PC-9 (cell line): ENCODE measurements around the gene NACC2. TPM values are rescaled to one million over a fixed set of nuclear protein-coding genes. Genes with fewer than 3 reads are reported as not detected.

Experiments used
- BruUV-seq: library from RNA; stranded (reverse); fragments of 400-500 nt; replicated peaks from 2 replicates; lab custom pipeline; 2021; lab: Mats Ljungman, UMichigan
- CTCF ChIA-PET: fragments of 300-600 bp; sonication (Branson Sonifier 250); formaldehyde crosslinking; loops from one replicate; lab custom pipeline; 2022; ENCODE audit warnings: antibody characterized with exemption; lab: Charles Lee
- POLR2A ChIA-PET: fragments of 300-600 bp; sonication (Branson Sonifier 250); formaldehyde crosslinking; loops from one replicate; lab custom pipeline; 2022; ENCODE audit warnings: antibody characterized with exemption; ENCODE audit not compliant: unreplicated experiment; lab: Charles Lee
- DNase-seq, 2 experiments: peaks; one replicate each; pipeline versions ENCODE4 v3.0.0 to v3.0.0-alpha.2; 2015 to 2022; ENCODE audit warnings: mixed read lengths in 1 of 2
- H2AFZ ChIP-seq: fragments of 200-600 bp; sonication (generic); 2 replicates; pipeline ENCODE4 v1.8.1; 2017; ENCODE audit warnings: antibody characterized with exemption
- H3F3A ChIP-seq: fragments of 200-600 bp; sonication (generic); 2 replicates; pipeline ENCODE4 v1.8.1; 2017; ENCODE audit warnings: antibody characterized with exemption, mild to moderate bottlenecking, low read depth; ENCODE audit not compliant: insufficient read depth
- H3K27ac ChIP-seq: fragments of 200-600 bp; sonication (generic); 2 replicates; pipeline ENCODE4 v1.6.1; 2016; ENCODE audit warnings: mixed run types
- H3K27me3 ChIP-seq: fragments of 200-600 bp; sonication (generic); 2 replicates; pipeline ENCODE4 v1.6.1; 2016; ENCODE audit warnings: low read depth, mixed run types; ENCODE audit not compliant: insufficient read depth
- H3K36me3 ChIP-seq: fragments of 200-600 bp; sonication (generic); 2 replicates; pipeline ENCODE4 v1.6.1; 2016; ENCODE audit warnings: low read depth, mixed run types
- H3K4me1 ChIP-seq: fragments of 200-600 bp; sonication (generic); replicated peaks from 2 replicates; pipeline ENCODE4 v1.6.1; 2016; ENCODE audit warnings: mixed run types; ENCODE audit not compliant: insufficient read depth
- H3K4me2 ChIP-seq: fragments of 200-600 bp; sonication (generic); 2 replicates; pipeline ENCODE4 v1.6.1; 2017; ENCODE audit warnings: mixed run types
- H3K4me3 ChIP-seq: fragments of 200-600 bp; sonication (generic); 2 replicates; pipeline ENCODE4 v1.6.1; 2016; ENCODE audit warnings: mixed run types
- H3K79me2 ChIP-seq: fragments of 200-600 bp; sonication (generic); 2 replicates; pipeline ENCODE4 v1.6.1; 2017; ENCODE audit warnings: low read depth, mixed run types
- H3K9me2 ChIP-seq: fragments of 200-600 bp; sonication (generic); 2 replicates; pipeline ENCODE4 v1.8.1; 2017; ENCODE audit warnings: mild to moderate bottlenecking; ENCODE audit not compliant: insufficient read depth
- H3K9me3 ChIP-seq: fragments of 200-600 bp; sonication (generic); 2 replicates; pipeline ENCODE4 v1.8.1; 2016; ENCODE audit warnings: low read depth; ENCODE audit not compliant: insufficient read depth
- H4K20me1 ChIP-seq: fragments of 200-600 bp; sonication (generic); 2 replicates; pipeline ENCODE4 v1.8.1; 2017; ENCODE audit not compliant: insufficient read depth
- CTCF ChIP-seq: fragments of 200-600 bp; sonication (generic); conservative IDR thresholded peaks from 2 replicates; pipeline ENCODE4 v1.6.1; 2017; ENCODE audit warnings: mixed run types, antibody characterized with exemption, mild to moderate bottlenecking, moderate library complexity
- EZH2 ChIP-seq: fragments of 200-600 bp; sonication (generic); IDR thresholded peaks from 2 replicates; pipeline ENCODE4 v1.8.0; 2017; ENCODE audit warnings: antibody characterized with exemption, low read depth
- intact Hi-C: fragments of 100-400 bp; cut with micrococcal nuclease; formaldehyde crosslinking; loops from one replicate; pipeline ENCODE4 v1.10.0; 2022; ENCODE audit not compliant: unreplicated experiment
- total RNA-seq: library from RNA; stranded (reverse); gene quantifications from 2 replicates; pipeline ENCODE4 v1.2.3, GENCODE V29; 2021

NACC2 gene
- total RNA-seq, 1 experiment from 2014 or later: 22.4 TPM

GRCh38 chr9:135959814-135960213 lies 135.3 kb downstream of the NACC2 start:
- TSS peak; percentile 45 for BruUV-seq
- POLR2A ChIA-PET: no interaction called here
- Histone ChIP-seq H3K27ac (no peak overlapping the region), H3K4me1 (no peaks in the 10 kb centered on the region), H3K36me3 (no peaks in the 10 kb centered on the region), H3K9me3 (no peaks in the 10 kb centered on the region), H3F3A (no peaks in the 10 kb centered on the region), H3K27me3 (no peaks in the 10 kb centered on the region), H2AFZ (no peak overlapping the region), H3K9me2 (no peaks in the 10 kb centered on the region), H3K79me2 (no peaks in the 10 kb centered on the region), H3K4me3 (peak overlapping the region; percentile 47; the same call in 1 of the 2 replicates), H3K4me2 (peak overlapping the region; percentile 66), H4K20me1 (no peaks in the 10 kb centered on the region)
- intact Hi-C loops: loop anchor here (10.0 kb wide), 1 partner anchor 325 kb away; no protein-coding TSS in a partner anchor
- CTCF ChIA-PET: no interaction called here
- DNase-seq: no peak
- no peak for TF ChIP-seq EZH2
- TF ChIP-seq CTCF: no peak

- DNase-seq: no peak
- no peaks in the 10 kb centered on the region for H3K9me3 ChIP-seq
- POLR2A ChIA-PET: interaction anchor here (0.6 kb wide), 1 partner anchor 93 kb away, joined by 3 read pairs; no protein-coding TSS in a partner anchor
- H3K27ac ChIP-seq: no peak overlapping the region
- no peaks in the 10 kb centered on the region for H4K20me1 ChIP-seq
- no peak for TF ChIP-seq CTCF
- H3K4me1 ChIP-seq: no peaks in the 10 kb centered on the region
- no peaks in the 10 kb centered on the region for H3K36me3 ChIP-seq
- H3K79me2 ChIP-seq: no peaks in the 10 kb centered on the region
- H3K9me2 ChIP-seq: no peaks in the 10 kb centered on the region
- no peaks in the 10 kb centered on the region for H3K27me3 ChIP-seq
- H2AFZ ChIP-seq: no peak overlapping the region
- H3K4me2 ChIP-seq: no peak overlapping the region
- CTCF ChIA-PET: interaction anchor here (0.7 kb wide), 1 partner anchor 957 kb away, joined by 3 read pairs; no protein-coding TSS in a partner anchor
- no peak overlapping the region for H3K4me3 ChIP-seq
- no peaks in the 10 kb centered on the region for H3F3A ChIP-seq
- intact Hi-C loops: no loop called here
- BruUV-seq: no TSS peak
Observed at GRCh38 chr9:135958485-135958884, 136.6 kb downstream of the NACC2 start.

- no peak overlapping the region for H2AFZ ChIP-seq
- H3F3A ChIP-seq: no peaks in the 10 kb centered on the region
- intact Hi-C loops: no loop called here
- ChIA-PET POLR2A (no interaction called here), CTCF (no interaction called here)
- no peaks in the 10 kb centered on the region for H3K9me3 ChIP-seq
- H3K4me2 ChIP-seq: no peak overlapping the region
- no peaks in the 10 kb centered on the region for H3K79me2 ChIP-seq
- H3K4me3 ChIP-seq: no peak overlapping the region
- H3K9me2 ChIP-seq: no peaks in the 10 kb centered on the region
- H4K20me1 ChIP-seq: no peaks in the 10 kb centered on the region
- H3K27me3 ChIP-seq: no peaks in the 10 kb centered on the region
- H3K4me1 ChIP-seq: no peaks in the 10 kb centered on the region
- no peaks in the 10 kb centered on the region for H3K36me3 ChIP-seq
- DNase-seq: no peak
- no TSS peak for BruUV-seq
- no peak for TF ChIP-seq CTCF
- TF ChIP-seq EZH2: no peak
- no peak overlapping the region for H3K27ac ChIP-seq
Observed at GRCh38 chr9:135957431-135957830, 137.7 kb downstream of the NACC2 start.
